Stimulated activated CD8-positive, alpha-beta memory T cell treated with anti-CD3 and anti-CD28 coated beads, Interleukin-12 subunit alpha, Interleukin-12 subunit beta, amount 100 ng/mL, for 24 hours (primary cell): Measurements from ENCODE around the gene ATP6AP1.

Experiments used
- DNase-seq: peaks from one replicate; pipeline ENCODE4 v3.0.0-alpha.2; 2020; ENCODE audit errors: extremely low read depth

ATP6AP1 gene

DNA sequence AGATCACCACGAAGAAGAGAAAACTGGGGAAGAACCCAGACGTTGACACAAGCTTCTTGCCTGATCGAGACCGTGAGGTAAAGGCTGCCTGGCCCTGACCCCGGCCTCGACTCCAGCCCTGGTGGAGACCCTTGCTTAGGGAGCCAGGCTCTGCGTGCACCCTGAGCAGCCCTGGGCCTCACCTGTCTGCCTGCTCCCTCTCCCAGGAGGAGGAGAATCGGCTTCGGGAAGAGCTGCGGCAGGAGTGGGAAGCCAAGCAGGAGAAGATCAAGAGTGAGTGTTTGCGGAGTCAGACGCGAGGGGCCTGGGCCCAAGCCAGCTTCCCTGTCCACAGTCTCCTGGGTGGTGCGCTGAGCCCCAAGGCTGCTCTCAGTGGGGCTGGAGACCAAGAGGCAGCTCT lies 20.0 kb downstream of the ATP6AP1 start:
- DNase-seq: no peak

DNA sequence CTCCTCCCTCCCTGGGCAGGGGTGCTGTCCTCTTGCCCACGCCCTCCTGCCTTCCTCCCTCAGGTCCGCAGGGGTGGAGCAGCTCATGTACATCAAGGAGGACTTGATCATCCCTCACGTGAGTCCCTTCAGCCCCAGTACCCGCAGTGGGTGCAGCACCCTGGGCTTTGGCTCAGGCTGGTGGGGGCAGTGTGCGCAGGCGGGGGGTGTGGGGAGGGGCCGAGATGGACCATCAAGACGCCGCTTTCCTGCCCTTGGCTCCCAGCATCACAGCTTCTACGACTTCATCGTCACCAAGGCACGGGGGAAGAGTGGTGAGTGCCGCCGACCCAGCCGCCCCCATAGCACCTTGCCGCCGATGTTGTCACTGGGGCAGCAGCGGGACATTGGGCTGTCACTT lies 21.1 kb downstream of the ATP6AP1 start:
- DNase-seq: no peak

DNA sequence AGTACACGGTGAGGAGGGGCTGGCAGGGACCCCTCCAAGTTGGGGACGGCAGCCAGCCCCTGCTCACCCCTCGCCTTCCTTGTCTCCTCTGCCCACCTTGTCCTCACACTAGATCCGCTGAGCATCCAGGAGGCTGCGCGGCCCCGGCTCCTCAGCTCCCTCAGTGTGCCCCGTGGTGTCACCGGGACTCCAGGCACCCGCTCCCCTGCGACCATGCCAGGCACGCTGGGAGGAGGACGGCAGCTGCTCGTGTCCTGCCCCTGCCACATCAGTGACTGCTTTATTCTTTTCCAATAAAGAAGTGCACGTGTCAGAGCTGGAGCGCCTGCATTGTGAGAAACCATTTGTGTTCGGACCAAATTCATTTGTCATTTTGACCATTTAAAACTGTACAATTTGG lies 21.8 kb downstream of the ATP6AP1 start:
- DNase-seq: no peak

DNA sequence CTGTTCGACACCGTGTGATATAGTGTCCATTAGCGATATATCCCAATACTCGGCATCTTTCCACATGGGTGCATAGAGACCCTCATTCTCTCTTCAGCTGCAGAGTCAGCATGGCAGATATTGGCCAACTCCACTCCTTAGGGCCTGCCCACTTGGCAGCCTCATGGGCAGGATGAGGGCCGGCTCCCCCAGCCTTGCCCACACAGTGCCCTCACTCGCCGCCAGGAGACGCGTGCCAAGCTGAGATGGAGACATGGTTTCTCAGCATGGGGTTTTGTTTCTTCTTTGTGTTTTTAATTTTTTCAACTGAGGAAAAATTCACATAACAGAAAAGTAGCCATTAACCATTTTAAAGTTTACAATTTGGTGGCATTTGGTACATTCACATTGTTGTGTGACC lies 24.3 kb downstream of the ATP6AP1 start:
- DNase-seq: no peak

DNA sequence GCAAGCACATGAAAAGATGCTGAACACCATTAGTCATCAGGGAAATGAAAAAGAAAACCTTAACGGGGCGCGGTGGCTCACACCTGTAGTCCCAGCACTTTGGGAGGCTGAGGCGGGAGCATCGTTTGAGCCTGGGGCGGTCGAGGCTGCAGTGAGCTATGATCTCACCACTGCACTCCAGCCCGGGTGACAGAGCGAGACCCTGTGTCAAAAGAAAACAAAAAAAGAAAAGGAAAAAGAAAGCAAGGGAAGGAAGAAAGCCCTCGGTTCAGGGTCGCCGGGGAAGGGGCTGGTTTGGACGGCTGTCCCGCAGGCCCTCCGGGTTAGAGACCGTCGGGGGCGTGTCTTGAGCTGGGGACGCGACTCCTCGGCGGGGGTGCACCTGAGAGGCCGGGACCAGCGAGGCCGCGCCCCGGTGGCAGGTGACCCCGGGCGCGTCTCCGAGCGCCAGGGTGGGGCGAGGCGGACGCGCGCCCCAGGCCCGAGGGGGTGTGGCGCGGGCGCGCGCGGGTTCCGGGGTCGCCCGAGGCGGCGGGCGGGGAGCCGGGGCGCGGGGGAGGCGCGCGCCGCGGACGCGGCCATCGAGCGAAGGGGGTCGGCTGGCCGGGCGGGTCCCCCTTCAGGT lies 29.1 kb downstream of the ATP6AP1 start:
- DNase-seq: no peak

DNA sequence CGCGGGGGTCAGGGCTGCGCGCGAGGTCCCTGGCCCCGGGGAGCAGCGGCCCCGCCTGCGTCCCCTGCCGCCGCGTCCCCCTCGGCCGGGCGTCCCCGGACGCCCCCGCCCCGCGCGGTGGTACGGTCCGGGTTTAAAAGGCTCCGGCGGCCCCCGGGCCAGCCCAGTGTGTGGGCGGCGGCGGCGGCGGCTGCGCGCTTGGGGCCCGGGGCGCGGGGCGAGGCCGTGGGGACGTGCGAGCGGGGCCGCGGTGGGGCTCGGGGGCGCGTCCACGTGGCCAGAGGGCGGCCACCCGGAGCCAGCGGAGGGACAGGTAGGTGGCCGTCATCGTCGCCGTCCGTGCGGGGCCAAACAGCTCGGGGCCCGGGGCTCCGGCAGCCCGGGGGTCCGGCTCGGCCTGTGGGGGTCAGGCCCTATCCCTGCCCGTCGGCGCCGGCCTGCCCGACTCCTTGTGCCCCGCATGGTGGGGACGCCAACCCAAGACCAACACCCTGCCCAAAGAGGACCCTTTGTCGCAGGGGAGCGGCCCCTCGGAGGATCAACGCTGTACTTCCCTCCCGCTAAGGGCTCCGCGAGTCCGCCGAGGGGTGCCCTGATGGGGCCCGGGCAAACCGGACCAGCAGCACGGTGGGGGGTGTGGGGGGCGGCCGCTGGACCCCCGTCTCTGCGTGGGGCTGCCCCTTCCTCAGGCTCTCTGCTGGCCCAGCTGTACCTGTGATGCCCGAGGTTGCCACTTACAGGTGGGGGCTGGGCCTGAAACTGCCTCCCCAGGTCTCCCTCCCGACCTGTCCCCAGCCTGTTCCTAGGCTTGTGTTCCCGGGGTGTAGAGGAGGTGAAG lies 29.9 kb downstream of the ATP6AP1 start, which contains the start of gene PLXNA3:
TSS of gene PLXNA3 (plus strand) at position 166 of the 838 bp plus-strand sequence. CDS start 1,903 bp downstream, outside the sequence.
- no peak for DNase-seq

DNA sequence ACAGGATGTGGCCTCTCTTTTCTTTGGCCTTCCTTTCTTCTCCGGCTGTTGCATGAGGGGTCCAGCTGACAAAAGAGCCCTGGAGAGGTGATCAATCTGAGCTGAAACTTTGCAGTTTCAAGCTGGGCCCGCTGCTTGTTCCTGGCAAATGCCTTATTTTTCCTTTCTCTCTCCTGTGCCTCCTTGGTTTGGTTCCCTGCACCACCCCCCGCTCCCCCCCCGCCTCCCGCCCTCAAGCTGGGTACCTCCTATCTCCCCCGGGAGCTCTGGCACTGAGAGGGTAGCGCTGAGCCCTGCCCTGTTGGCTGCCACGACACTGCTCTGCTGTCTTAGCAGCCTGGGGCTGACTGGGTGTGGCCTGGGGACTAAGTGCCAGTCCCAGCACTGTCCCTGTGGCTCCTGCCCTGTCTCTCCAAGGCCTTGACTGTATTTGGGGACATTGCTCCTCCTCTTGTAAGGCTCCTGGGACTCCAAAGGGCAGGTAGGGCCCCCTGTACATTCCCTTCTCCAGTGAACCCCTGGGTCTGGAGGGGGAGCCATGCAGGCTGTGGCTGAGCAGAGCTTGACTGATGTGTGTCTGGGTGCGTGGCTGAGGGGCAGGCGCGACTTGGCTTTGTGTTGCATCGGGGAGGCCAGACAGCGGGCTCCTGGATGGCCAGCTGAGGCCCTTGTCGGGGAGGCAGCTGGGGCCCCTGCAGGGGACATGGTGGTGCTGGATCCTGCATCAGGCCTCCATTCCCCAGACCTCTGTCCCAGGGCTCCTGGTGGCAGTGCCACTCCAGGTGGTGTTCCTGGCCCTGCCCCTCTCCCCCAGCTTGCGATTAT lies 30.7 kb downstream of the ATP6AP1 start:
- no peak for DNase-seq

DNA sequence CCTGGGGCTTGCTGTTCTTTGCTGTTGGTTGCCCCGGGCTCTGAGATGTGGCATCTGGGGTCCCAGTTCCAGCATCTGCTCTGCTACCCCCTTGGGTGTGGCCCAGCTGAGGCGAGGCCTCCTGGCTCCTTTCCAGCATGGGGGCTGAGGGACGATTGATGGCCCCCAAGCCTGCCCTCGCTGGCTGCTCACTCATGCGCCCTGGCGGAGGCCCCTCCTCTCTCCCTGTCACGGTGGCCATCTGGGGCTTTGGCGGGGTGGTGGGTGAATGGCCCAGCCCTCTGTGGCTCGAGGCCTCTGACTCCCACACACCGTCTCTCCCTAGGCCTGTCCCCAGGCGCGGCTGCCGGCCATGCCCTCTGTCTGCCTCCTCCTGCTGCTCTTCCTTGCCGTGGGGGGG lies 31.4 kb downstream of the ATP6AP1 start:
- no peak for DNase-seq

DNA sequence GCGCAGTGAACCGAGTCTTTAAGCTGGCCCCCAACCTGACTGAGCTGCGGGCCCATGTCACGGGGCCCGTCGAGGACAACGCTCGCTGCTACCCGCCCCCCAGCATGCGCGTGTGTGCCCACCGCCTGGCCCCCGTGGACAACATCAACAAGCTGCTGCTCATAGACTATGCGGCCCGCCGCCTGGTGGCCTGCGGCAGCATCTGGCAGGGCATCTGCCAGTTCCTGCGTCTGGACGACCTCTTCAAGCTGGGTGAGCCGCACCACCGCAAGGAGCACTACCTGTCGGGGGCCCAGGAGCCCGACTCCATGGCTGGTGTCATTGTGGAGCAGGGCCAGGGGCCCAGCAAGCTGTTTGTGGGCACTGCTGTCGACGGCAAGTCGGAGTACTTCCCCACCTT lies 31.8 kb downstream of the ATP6AP1 start:
- no peak for DNase-seq

DNA sequence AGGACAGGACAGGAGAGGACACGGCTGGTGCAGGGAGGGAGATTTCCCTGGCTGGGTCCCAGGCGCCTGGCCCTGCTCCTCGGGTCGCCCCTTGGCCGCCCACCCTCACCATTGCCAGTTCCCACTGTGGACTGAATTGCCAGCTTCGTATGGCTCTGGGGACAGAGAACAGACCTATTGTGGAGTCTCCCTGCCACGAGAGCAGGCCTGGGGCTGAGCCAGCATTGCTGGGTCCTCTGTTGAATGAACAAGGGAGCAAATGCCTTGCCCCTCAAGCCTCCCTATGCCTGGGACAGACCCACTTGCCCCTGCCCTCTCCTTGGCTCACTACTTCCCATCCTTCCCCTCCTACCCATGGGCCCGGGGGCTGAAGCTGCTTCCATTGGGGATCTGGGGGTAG lies 33.9 kb downstream of the ATP6AP1 start:
- no peak for DNase-seq

DNA sequence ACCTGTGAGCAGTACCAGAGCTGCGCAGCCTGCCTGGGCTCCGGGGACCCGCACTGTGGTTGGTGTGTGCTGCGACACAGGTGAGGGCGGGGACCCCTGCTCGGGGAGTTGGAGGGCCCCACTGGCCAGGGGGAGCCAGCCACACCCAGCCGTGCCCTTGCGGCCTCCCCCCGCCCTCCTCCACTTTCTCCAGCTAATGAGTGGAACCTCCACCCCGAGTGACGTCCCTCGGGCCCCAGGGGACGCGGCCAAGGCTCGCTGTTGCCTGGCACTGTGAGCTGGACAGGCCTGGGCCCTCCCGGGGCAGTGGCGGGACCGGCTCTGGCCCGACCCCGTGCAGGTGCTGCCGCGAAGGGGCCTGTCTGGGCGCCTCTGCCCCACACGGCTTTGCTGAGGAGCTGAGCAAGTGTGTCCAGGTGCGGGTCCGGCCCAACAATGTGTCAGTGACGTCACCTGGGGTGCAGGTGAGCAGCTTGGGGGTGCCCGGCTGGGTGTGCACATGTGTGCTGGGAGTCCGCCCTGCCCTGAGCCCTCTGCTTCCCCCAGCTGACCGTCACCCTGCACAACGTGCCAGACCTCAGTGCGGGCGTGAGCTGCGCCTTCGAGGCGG lies 35.2 kb downstream of the ATP6AP1 start:
- DNase-seq: no peak

DNA sequence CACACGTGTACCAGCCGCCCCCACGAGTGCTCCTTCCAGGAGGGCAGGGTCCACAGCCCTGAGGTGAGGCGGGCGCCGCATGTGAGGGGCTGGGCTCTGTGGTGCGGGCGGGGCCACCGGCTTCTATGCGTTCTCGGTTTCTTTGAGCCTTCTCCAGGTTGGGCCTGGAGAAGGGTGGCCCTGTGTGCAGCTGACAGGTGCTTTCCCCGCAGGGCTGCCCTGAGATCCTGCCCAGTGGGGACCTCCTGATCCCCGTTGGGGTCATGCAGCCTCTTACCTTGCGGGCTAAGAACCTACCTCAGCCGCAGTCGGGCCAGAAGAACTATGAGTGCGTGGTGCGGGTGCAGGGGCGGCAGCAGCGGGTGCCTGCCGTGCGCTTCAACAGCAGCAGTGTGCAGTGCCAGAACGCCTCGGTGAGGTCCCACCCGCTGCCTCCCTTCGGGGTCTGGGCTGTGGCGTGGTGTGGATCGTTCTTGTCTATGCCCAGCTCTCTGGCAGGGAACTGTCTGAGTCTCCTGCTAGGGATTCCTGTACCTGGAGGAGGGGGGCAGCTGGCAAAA lies 36.4 kb downstream of the ATP6AP1 start:
- no peak for DNase-seq

DNA sequence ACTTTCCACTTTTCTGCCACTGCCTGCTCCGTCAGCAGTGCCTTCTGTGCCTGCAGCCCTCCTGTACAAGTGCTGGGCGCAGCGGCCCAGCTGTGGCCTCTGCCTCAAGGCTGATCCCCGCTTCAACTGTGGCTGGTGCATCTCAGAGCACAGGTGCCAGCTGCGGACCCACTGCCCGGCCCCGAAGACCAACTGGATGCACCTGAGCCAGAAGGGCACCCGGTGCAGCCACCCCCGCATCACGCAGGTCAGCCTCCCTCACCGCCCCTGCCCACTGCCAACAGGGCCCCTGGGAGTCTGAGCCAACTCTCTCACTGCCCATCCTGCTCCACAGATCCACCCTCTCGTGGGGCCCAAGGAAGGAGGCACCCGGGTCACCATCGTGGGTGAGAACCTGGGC lies 37.1 kb downstream of the ATP6AP1 start:
- no peak for DNase-seq

DNA sequence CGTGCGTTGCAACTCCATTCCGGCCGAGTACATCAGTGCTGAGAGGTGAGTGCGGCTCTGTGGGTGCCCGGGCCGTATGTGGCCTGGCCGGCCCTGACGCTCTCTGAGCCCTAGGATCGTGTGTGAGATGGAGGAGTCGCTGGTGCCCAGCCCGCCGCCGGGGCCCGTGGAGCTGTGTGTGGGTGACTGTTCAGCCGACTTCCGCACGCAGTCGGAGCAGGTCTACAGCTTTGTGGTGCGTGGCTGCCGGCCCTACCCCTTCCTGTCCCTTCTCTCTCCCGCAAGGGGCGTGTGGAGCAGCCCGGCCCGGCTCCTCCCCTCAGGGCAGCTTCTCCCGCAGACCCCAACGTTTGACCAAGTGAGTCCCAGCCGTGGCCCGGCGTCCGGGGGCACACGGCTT lies 37.6 kb downstream of the ATP6AP1 start:
- no peak for DNase-seq

DNA sequence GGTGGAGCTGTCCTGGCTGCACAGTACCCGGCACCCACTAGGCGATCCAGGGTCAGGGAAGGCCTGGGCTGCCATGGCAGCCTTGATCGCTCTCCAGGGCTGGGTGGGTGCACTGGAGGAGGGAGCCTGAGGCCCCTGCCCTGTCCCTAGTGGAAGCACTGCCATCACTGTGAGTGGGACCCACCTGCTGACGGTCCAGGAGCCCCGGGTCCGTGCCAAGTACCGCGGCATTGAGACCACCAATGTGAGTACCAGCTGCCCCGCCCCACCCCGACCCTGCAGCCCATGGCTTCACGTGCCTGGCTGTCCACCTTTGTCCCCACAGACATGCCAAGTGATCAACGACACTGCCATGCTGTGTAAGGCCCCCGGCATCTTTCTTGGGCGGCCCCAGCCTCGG lies 38.4 kb downstream of the ATP6AP1 start:
- DNase-seq: no peak

DNA sequence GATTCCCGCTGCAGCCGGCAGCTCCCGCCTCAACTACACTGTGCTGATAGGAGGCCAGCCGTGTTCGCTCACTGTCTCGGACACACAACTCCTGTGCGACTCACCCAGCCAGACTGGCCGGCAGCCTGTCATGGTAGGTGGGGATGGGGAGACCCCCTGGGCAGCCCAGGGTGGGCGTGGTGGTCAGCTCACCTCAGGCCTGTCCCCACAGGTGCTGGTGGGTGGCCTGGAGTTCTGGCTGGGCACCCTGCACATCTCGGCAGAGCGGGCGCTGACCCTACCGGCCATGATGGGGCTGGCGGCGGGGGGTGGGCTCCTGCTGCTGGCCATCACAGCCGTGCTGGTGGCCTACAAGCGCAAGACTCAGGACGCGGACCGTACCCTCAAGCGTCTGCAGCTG lies 39.1 kb downstream of the ATP6AP1 start:
- no peak for DNase-seq

DNA sequence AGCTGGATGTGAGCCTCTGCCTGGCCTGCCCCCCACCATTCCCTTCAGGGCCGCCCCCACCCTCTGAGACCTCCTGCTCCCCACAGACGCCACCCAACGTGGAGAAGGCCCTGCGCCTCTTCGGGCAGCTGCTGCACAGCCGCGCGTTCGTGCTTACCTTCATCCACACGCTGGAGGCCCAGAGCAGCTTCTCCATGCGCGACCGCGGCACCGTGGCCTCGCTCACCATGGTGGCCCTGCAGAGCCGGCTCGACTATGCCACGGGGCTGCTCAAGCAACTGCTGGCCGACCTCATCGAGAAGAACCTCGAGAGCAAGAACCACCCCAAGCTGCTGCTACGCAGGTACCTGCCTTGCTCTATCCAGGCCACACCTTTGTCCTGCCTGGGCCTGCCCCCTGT lies 39.7 kb downstream of the ATP6AP1 start:
- DNase-seq: no peak

DNA sequence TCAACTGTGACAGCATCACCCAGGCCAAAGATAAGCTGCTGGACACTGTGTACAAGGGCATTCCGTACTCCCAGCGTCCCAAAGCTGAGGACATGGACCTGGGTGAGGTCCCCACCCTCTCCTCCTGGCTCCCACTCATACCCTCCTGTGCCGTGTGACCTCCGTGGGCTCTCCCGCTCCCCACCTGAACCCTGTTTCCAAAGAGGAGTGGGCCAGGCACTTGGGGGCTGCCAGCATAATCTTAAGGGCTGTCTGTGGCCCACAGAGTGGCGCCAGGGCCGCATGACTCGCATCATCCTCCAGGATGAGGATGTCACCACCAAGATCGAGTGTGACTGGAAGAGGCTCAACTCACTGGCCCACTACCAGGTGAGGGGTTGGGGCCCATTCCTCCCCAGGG lies 40.6 kb downstream of the ATP6AP1 start:
- DNase-seq: no peak

DNA sequence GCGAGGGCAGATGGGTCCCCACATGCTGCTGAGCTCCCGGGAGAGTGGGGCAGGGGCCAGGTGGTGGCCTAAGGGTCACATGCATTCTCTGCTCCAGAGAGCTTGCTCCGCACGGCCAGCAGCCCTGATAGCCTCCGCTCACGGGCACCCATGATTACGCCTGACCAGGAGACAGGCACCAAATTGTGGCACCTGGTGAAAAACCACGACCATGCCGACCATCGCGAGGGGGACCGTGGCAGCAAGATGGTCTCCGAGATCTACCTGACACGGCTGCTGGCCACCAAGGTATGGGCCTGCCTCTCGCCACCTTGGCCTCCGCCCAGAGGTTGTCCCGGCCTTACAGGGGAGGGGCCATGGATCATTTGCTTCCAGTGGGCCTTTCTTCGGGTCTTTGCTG lies 41.4 kb downstream of the ATP6AP1 start:
- no peak for DNase-seq

DNA sequence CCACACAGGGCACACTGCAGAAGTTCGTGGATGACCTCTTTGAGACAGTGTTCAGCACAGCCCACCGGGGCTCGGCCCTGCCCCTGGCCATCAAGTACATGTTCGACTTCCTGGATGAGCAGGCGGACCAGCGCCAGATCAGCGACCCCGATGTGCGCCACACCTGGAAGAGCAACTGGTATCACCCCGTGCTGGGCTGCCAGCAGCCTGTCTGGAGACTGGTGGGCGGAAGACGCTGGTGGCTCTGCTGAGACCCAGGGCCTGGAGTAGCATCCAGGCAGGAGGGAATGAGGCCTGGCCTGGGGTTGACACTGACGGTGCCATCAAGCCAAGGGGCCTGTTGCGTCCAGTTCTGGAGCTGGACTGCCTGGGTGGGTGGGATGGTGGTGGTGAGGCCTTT lies 42.0 kb downstream of the ATP6AP1 start:
- no peak for DNase-seq

DNA sequence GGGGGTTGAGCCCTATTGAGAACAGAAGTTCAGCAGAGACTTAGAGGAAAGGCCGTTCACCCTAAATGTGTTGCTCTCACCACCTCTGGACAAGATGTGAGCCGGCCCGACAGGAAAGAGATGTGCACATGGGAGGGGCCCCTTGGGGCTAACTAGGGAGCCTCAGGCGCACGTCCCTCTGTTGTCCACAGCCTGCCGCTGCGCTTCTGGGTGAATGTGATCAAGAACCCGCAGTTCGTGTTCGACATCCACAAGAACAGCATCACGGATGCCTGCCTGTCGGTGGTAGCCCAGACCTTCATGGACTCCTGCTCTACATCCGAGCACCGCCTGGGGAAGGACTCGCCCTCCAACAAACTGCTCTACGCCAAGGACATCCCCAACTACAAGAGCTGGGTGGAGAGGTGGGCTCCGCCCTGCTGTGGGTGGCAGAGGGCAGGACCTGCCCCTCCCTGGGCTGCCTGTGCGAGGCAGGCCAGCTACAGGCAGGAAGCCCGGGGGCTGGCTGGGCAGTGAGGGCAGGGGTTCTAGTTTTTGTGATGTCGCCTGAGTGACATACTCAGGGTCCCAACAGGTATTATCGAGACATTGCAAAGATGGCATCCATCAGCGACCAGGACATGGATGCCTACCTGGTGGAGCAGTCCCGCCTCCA lies 42.6 kb downstream of the ATP6AP1 start:
- DNase-seq: no peak
